Ureter (tissue), 1 donor: ENCODE data around the gene PRSS8. TPM values are rescaled to one million over a fixed set of nuclear protein-coding genes. Genes with fewer than 3 reads are reported as not detected.

Source experiments
- DNase-seq: peaks from one replicate; pipeline ENCODE4 v3.0.0-alpha.2; 2020; ENCODE audit warnings: low spot score
- total RNA-seq: library from RNA; stranded (reverse); gene quantifications from one replicate; pipeline ENCODE4 v1.2.4, GENCODE V29; 2023
- donor health status: DM: yes; HTN: yes; CAD: no.

Gene PRSS8
- total RNA-seq, 1 donor from 2014 or later: 17.0 TPM

DNA sequence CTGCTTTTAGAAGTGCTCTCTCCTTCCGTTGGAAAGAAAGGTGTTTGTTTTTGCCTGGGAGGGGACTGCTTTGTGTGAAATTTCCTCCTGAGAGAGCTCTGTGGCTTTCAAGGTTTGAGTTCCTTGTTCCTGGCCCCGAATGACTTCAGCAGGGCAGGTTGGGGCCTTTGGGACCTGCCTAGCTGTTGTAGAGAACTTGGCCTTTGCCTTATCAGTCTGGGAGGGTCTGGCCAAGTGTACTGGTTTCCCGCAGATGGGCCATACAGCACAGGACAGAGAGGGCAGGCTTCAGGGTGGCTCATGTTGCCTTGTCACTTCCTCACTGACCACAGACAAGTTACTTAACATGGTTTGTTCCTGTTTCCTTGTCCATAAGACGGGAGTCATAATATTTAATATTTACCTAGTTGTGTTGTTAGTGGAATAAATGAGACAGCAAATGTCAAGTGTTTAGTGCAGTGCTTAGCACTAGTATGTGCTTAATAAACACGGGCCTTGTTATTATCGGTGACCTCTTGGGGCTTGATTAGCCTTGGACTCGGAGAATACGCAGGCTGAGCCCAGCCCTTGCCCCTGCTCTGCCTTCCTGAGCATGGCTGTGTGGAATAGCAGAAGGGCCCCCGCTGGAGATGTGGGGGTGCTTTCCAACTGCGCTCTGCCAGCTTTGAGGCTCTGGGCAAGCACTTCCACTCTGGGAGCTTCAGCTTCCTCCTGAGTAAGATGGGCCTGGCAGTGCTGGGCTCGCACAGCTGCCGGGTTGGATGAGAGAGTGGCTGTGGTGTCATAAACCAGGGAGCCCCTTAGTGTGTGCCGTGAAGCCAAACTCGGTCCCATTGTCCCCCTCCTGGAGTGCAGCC lies 6.6 kb downstream of the PRSS8 start:
- DNase-seq: no peak

GRCh38 chr16:31127182-31127581 lies 8.3 kb downstream of the PRSS8 start:
- no peak for DNase-seq

DNA sequence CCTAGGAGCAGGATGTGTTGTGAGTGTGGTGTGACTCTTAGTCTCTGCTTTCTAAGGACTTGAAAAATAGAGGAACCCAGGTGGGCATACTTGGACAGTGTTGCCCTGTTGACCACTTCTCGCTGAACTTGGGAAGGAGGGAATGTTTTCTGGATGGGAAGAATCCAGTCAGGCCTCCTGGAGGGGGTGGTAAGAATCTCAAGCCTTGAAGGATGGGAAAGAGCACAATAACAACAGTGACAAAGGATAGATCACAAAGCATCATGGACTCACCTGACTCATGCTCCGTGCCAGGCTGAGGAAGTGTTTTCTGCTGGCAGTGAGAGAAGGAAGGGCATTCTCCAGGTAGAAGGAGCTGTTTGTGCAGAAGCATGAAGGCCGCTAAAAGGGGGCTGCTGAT lies 9.7 kb downstream of the PRSS8 start:
- no peak for DNase-seq

DNA sequence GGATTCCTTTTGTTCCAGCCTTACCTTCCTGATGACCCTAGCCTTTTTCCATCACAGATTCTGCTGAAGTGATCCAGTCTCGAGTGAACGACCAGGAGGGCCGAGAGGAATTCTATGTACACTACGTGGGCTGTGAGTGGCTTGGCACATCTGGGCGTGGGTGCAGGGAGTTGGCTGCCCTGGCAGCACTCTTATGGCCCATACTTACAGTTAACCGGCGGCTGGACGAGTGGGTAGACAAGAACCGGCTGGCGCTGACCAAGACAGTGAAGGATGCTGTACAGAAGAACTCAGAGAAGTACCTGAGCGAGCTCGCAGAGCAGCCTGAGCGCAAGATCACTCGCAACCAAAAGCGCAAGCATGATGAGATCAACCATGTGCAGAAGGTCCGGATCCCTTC lies 15.4 kb downstream of the PRSS8 start:
- no peak for DNase-seq

DNA sequence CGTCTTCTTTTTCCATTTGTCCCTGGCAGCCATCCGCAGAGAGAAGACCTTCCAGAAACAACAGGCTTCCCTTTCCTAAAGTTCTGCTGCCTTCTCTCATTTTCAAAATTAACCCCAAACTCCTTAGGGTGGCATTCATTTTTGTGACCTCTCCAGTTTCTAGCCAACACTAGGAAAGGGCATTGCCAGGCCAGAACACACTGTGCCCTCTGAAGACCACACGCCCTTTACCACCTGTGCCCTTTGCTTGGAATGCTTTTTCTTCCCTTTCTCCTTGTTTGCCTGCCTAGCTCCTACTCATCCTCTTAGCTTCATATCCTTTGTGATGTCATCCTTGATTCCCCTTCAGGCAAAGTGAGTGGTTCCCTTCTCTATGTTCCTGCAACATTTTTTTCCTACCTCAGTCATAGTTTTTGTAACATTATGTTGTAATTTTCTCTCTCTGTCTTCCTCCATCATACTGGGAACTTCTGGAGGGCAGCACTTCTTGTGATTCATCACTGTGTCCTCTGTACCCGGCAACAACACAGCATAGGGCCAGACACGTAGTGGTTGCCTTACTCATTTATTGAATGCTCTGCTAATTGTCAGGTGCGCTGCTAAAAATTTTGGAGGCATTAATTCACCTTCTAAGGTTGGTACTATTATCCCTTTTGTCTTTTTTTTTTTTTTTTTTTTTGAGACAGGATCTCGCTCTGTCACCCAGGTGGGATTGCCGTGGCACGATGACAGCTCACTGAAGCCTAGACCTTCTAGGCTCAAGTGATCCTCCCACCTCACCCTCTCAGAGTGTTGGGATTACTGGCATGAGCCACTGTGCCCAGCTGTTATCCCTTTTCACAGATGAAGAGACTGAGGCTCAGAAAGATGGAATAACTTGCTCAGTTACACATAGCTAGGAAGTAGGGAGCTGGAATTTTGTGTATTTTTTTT lies 17.0 kb downstream of the PRSS8 start:
- DNase-seq: no peak

DNA sequence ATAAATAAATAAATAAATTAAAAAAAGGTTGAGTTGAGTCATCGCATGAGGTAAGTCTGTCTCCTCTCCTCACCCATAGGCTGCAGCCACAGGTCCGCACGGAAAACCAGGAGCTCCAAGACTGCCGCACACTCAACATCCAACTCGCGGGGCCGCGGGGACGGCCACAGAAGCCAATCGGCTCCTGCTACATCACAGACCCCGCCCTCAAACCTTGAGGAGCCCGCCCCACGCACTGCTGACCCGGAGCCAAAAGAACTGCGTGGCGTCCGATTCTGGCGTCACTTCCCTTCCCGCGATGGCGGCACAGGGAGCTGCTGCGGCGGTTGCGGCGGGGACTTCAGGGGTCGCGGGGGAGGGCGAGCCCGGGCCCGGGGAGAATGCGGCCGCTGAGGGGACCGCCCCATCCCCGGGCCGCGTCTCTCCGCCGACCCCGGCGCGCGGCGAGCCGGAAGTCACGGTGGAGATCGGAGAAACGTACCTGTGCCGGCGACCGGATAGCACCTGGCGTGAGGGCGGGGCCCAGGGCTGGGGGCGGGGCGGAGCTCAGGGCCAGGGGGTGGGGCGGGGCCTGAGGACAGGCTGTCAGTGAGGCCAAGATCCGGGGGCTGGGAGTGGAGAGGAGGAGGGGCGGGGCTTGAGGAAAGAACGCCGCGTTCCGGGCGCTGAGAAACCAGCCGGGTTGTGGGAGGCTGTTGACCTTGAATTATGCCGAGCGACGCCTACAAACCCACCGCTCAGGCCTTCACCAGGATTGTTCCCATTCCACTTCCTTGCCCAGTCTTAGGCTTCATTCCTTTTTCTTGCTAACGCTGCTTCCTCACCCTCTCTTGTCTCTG lies 17.9 kb downstream of the PRSS8 start, which contains the start of gene KAT8:
KAT8 (plus strand) TSS at position 281 of the 839 bp plus-strand sequence; CDS start at position 299, 18 bp downstream.
- peak; percentile 99 for DNase-seq

DNA sequence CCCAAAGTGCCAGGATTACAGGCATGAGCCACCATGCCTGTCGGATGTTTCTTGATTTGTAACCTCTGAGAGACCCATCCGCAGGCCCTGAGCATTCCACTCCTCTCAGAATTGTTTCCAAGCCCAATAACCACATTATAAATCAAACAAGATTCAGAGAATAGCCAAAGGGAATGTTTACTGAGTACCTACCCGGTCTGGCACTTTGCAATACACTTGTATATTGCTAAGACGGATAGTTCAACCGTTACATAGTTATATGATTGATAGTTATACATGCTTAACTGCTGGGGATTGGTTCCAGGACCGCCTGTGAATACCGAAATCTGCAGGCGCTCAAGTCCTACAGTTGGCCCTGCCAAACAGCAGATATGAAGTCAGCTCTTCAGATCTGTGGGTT lies 21.1 kb downstream of the PRSS8 start:
- no peak for DNase-seq

- DNase-seq: no peak
These were observed 22.1 kb downstream of the PRSS8 start for GRCh38 chr16:31113121-31114120.

DNA sequence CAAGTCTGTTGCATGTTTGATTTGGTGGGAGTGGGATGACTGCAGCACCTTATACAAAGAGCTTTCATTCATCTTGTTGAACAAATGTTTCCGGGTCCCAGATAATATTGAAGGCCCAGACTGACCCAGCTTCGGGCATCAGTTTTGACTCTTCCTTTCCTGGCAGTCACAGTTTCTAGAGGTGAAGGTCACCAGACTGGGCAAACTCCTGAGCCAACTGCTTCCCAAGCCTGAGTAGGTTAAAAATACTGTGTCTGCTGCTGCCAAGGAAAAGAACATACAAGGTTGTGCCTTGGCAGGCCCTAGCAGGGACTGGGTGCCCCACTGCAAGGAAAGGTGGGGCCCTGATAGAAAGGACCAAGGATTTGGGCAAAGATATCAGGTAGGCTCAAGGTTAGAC lies 22.8 kb downstream of the PRSS8 start:
- no peak for DNase-seq

DNA sequence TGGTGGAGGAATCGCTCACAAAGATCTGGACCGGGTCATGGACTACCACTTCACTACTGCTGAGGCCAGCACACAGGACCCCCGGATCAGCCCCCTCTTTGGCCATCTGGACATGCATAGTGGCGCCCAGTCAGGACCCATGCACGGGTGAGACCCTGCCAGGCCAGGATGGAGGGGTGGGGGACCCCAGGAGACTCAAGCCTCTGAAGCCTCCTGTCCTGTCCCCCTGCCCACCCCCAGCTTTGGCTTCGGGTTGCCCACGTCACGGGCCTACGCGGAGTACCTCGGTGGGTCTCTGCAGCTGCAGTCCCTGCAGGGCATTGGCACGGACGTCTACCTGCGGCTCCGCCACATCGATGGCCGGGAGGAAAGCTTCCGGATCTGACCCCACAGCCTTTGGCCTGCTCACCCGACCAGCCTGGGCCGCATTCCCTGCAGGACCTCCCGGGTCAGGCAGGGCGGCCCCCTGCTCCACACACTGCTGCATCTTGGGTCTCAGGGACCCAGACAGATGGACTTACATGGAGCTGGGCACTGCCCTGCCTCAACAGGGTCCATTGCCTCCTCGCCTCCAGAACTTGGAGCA lies 23.6 kb downstream of the PRSS8 start:
- DNase-seq: no peak

DNA sequence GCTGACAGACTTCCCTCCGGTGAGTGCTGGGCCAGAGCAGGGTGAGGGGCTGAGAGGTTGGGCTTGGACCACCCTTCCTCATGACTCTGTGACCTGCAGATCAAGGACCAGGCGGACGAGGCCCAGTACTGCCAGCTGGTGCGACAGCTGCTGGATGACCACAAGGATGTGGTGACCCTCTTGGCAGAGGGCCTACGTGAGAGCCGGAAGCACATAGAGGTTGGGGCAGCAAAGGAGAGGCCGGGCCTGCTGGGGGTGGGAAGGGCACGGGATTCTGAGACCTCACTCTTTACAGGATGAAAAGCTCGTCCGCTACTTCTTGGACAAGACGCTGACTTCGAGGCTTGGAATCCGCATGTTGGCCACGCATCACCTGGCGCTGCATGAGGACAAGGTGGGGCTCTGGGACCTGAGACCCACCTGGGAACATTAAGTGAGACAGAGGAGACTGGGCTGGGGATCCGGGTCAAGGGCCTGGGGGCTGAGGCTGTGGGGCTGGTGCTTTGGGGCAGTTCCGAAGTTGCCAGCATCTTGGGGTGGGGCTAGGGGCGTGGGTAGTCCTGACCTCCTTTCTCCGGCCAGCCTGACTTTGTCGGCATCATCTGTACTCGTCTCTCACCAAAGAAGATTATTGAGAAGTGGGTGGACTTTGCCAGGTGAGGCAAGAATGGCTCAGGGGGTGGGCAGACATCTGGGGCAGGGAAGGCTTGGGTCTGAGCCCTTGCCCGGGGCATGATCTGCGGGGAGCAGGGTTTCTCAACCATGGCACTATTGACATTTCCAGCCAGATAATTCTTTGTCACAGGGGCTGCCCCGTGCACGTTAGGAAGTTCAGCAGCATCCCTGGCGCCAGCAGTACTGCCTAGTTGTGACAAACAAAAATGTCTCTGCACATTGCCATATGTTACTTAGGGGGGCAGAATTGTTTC lies 25.2 kb downstream of the PRSS8 start:
- no peak for DNase-seq

DNA sequence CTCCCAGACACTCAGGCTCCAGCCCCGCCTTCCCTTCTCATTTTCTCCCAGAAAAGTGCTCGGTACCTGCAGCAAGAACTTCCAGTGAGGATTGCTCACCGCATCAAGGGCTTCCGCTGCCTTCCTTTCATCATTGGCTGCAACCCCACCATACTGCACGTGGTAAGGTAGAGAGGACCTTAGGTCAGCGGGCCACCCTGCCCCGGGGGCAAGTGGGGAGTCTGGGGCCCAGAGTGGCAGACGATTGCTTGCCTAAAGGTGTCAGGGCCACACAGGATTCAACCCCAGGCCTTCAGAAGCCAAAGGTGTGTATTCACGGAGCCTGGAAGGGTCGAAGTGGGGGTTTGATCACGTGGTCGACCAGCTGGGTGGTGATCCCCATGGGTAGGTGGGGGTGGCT lies 25.9 kb downstream of the PRSS8 start:
- DNase-seq: no peak

DNA sequence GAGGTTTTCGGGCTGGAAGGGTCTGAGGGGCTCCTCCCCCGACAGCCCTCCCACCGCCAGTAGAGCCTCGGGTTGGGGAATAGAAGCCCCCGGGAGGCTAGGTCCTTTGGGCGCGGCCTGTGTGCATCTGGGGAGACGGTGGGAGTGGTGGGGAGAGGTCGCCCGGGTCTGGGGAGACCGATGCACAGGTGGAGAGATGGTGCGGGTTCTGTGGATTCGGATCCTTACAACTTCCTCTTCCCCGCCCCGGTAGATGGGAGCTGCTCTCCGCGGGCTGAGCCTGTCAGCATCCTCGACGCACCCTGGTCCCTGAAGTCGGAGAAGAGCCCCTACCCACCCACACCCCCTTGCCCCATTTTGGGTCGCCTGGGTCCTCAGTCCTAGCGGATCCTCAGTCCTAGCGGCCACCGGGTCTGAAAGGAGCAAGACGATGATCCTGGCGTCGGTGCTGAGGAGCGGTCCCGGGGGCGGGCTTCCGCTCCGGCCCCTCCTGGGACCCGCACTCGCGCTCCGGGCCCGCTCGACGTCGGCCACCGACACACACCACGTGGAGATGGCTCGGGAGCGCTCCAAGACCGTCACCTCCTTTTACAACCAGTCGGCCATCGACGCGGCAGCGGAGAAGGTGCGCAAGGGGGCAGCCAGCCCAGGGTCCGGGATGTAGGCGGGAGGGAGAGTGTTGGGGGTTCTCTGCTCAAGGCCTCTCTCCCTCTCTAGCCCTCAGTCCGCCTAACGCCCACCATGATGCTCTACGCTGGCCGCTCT lies 26.6 kb downstream of the PRSS8 start:
- DNase-seq: no peak

DNA sequence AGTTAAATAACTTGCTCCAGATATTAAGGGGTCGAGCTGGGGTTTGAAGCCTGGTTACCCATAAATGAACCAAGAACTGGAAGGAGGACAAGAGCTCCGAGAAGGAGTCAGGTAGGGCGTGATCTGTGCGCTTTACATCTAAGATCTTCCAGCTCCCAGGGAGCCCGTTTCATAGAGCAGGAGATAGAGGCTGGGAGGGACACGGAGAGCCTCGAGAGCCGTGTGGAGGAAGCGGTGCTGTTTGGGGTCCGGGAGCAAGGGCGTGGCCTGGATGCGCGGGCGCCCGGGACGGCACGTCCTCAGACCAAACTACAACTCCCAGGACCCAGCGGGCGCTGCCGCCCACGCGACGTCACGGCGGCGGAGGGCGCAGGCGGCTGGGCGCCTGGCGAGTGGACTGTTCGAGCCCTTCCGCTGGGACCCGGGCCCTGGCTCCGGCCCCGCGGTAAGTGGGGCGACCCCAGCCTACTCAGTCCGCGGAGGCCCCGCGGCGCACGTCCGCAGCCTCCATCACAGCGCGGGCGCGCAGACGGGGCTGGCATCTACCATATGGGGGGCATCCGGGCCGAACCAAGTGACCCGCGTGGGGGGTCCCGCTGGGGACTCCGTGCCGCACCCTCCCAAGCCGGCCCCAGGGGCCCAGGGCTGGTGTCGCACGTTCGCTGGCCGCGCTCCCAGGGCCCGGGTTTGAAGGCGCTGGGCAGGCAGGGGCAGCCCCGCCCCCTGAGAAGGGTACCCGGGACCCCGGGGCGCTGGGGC lies 27.3 kb downstream of the PRSS8 start, which contains the start of gene BCKDK:
BCKDK (plus strand) TSS at position 352 of the 759 bp plus-strand sequence. CDS start 838 bp downstream, outside the sequence.
- DNase-seq: peak; percentile 69

- DNase-seq: no peak
These were observed 28.1 kb downstream of the PRSS8 start for GRCh38 chr16:31107465-31107867.

DNA sequence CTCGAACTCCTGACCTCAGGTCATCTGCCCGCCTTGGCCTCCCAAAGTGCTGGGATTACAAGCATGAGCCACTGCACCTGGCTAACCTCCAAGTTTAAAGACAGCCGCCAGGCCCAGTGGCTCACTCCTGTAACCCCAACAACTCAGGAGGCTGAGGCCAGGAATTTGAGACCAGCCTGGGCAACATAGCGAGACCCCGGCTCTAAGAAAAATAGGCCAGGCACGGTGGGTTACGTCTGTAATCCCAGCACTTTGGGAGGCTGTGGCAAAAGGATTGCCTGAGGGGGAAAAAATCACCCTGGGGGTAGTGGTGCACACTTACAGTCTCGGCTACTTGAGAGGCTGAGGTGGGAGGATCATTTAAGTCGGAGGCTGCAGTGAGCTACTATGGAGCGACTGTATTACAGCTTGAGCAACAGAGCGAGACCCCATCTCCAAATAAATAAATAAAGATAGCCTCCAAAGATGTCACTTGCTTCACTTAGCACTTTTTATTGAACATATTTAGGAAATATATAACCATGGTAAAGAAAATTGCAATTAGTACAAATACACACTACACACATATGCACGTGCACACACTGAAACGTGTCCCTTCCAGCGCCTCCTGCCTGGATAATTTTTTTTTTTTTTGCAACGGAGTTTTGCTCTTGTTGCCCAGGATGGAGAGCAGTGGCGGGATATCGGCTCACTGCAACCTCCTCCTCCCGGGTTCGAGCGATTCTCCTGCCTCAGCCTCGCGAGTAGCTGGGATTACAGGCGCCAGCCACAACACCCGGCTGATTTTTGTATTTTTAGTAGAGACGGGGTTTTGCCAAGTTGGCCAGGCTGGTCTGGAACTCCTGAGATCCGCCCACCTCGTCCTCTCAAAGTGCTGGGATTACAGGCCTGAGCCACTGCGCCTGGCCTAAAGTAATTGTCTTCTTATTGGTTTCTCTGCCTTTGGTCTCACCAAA lies 28.7 kb downstream of the PRSS8 start:
- no peak for DNase-seq
